Smooth muscle cell (in vitro differentiated cells): ENCODE data around the gene USP17L20. TPM values are rescaled to one million over a fixed set of nuclear protein-coding genes. Genes with fewer than 3 reads are reported as not detected.

Experiments
- polyA plus RNA-seq: library from polyadenylated mRNA; unstranded; fragments of >200 nt; fragmentation: Nextera tagmentation; extraction: Ambion mirVana; gene quantifications from 2 replicates; pipeline ENCODE4 v1.2.1, GENCODE V29; 2016
- total RNA-seq: library from RNA; depleted of rRNA; stranded (reverse); fragments of >200 nt; gene quantifications from 2 replicates; pipeline ENCODE4 v1.2.3, GENCODE V29; 2014

USP17L20 gene
- total and polyA plus RNA-seq, 2 experiments from 2014 or later: not detected

Other genes starting within 250 kb of the USP17L20 start
- not detected in 2 replicates for gene FAM90A26, start 87.7 kb upstream of the USP17L20 start, total RNA-seq
- not detected in 2 replicates for gene FAM90A26, start 87.7 kb upstream of the USP17L20 start, polyA plus RNA-seq
- gene USP17L10, start 47.5 kb upstream of the USP17L20 start, total RNA-seq: not detected in 2 replicates
- gene USP17L10, start 47.5 kb upstream of the USP17L20 start, polyA plus RNA-seq: not detected in 2 replicates
- gene USP17L11, start 42.7 kb upstream of the USP17L20 start, total RNA-seq: not detected in 2 replicates
- gene USP17L11, start 42.7 kb upstream of the USP17L20 start, polyA plus RNA-seq: not detected in 2 replicates
- gene USP17L12, start 38.0 kb upstream of the USP17L20 start, total RNA-seq: not detected in 2 replicates
- gene USP17L12, start 38.0 kb upstream of the USP17L20 start, polyA plus RNA-seq: not detected in 2 replicates
- gene USP17L13, start 33.2 kb upstream of the USP17L20 start, total RNA-seq: not detected in 2 replicates
- not detected in 2 replicates for gene USP17L13, start 33.2 kb upstream of the USP17L20 start, polyA plus RNA-seq
- gene USP17L15, start 23.7 kb upstream of the USP17L20 start, total RNA-seq: not detected in 2 replicates
- gene USP17L15, start 23.7 kb upstream of the USP17L20 start, polyA plus RNA-seq: not detected in 2 replicates
- gene USP17L17, start 14.2 kb upstream of the USP17L20 start, total RNA-seq: not detected in 2 replicates
- not detected in 2 replicates for gene USP17L17, start 14.2 kb upstream of the USP17L20 start, polyA plus RNA-seq
- gene USP17L18, start 9.5 kb upstream of the USP17L20 start, total RNA-seq: not detected in 2 replicates
- not detected in 2 replicates for gene USP17L18, start 9.5 kb upstream of the USP17L20 start, polyA plus RNA-seq
- not detected in 2 replicates for gene USP17L19, start 4.7 kb upstream of the USP17L20 start, total RNA-seq
- gene USP17L19, start 4.7 kb upstream of the USP17L20 start, polyA plus RNA-seq: not detected in 2 replicates
- gene USP17L21, start 4.7 kb downstream of the USP17L20 start, total RNA-seq: not detected in 2 replicates
- not detected in 2 replicates for gene USP17L21, start 4.7 kb downstream of the USP17L20 start, polyA plus RNA-seq
- not detected in 2 replicates for gene USP17L22, start 9.5 kb downstream of the USP17L20 start, total RNA-seq
- gene USP17L22, start 9.5 kb downstream of the USP17L20 start, polyA plus RNA-seq: not detected in 2 replicates
- not detected in 2 replicates for gene USP17L24, start 67.0 kb downstream of the USP17L20 start, total RNA-seq
- gene USP17L24, start 67.0 kb downstream of the USP17L20 start, polyA plus RNA-seq: not detected in 2 replicates
- gene USP17L25, start 71.8 kb downstream of the USP17L20 start, total RNA-seq: not detected in 2 replicates
- gene USP17L25, start 71.8 kb downstream of the USP17L20 start, polyA plus RNA-seq: not detected in 2 replicates
- not detected in 2 replicates for gene USP17L26, start 76.5 kb downstream of the USP17L20 start, total RNA-seq
- not detected in 2 replicates for gene USP17L26, start 76.5 kb downstream of the USP17L20 start, polyA plus RNA-seq
- not detected in 2 replicates for gene USP17L5, start 81.3 kb downstream of the USP17L20 start, total RNA-seq
- not detected in 2 replicates for gene USP17L5, start 81.3 kb downstream of the USP17L20 start, polyA plus RNA-seq
- gene USP17L27, start 86.0 kb downstream of the USP17L20 start, total RNA-seq: not detected in 2 replicates
- gene USP17L27, start 86.0 kb downstream of the USP17L20 start, polyA plus RNA-seq: not detected in 2 replicates
- gene USP17L28, start 90.8 kb downstream of the USP17L20 start, total RNA-seq: not detected in 2 replicates
- gene USP17L28, start 90.8 kb downstream of the USP17L20 start, polyA plus RNA-seq: not detected in 2 replicates
- not detected in 2 replicates for gene USP17L29, start 95.5 kb downstream of the USP17L20 start, total RNA-seq
- not detected in 2 replicates for gene USP17L29, start 95.5 kb downstream of the USP17L20 start, polyA plus RNA-seq
- not detected in 2 replicates for gene USP17L30, start 105.0 kb downstream of the USP17L20 start, total RNA-seq
- not detected in 2 replicates for gene USP17L30, start 105.0 kb downstream of the USP17L20 start, polyA plus RNA-seq
- gene DEFB131A, start 186.3 kb downstream of the USP17L20 start, total RNA-seq: not detected in 2 replicates
- not detected in 2 replicates for gene DEFB131A, start 186.3 kb downstream of the USP17L20 start, polyA plus RNA-seq